ENCODE results near the gene MGAT3.
A peak's percentile ranks its signal among the peaks of the same experiment; 100 is the strongest.

DNA sequence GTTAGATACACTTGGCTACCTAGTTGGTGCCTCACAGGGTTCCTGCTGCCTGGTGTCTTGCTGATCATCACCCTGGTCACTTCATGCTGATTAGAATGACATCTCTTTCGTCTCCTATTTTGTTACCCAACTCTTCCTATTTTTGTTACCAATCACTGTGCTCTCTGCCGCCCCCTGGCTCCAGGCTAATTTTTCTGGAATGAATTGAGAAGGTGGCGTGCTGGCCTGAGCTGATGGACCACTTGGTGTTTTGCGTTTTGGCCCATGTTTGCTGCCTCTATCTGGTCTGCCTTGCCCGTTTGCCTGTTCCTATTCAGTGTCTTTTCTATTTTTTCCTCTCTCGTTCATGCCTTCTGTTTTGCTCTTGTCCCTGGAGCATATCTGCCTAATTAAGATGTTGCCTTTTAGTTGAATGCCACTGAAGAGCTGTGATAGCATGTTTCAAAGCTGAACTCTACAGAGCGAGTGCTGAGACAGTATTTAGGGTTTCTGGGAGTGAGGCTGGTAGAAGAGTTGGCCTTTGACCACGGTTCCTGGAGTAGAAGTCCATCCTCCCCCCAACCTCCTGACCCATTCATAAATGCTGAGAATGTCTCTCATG is 57.7 kb downstream of the MGAT3 start:
- TF ChIP-seq POLR2AphosphoS5 (IDR thresholded peaks at IDR 0.05): no peak
- TF ChIP-seq POLR2A (IDR thresholded peaks at IDR 0.05; ENCODE audit: low read depth): no peak
- TF ChIP-seq, protein P1, sequence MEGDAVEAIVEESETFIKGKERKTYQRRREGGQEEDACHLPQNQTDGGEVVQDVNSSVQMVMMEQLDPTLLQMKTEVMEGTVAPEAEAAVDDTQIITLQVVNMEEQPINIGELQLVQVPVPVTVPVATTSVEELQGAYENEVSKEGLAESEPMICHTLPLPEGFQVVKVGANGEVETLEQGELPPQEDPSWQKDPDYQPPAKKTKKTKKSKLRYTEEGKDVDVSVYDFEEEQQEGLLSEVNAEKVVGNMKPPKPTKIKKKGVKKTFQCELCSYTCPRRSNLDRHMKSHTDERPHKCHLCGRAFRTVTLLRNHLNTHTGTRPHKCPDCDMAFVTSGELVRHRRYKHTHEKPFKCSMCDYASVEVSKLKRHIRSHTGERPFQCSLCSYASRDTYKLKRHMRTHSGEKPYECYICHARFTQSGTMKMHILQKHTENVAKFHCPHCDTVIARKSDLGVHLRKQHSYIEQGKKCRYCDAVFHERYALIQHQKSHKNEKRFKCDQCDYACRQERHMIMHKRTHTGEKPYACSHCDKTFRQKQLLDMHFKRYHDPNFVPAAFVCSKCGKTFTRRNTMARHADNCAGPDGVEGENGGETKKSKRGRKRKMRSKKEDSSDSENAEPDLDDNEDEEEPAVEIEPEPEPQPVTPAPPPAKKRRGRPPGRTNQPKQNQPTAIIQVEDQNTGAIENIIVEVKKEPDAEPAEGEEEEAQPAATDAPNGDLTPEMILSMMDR (IDR thresholded peaks at IDR 0.05): peak; percentile 61 to 74 (median 62)
